HCT116 (cell line): ENCODE results near the gene LTB.
"Not testable (repeated sequence)": the region's sequence is repeated elsewhere in the genome, so short reads cannot be mapped to it uniquely, and the experiment has no call there.

ENCODE experiments used
- FOSL1 ChIP-seq: IDR thresholded peaks from 2 replicates; pipeline ENCODE4 v1.6.1; 2012; ENCODE audit warnings: low read depth
- REST ChIP-seq: IDR thresholded peaks from 2 replicates; pipeline ENCODE4 v1.6.1; 2012; ENCODE audit warnings: low read depth
- SRF ChIP-seq: IDR thresholded peaks from 2 replicates; pipeline ENCODE4 v1.6.1; 2012; ENCODE audit warnings: low read depth

- not testable (repeated sequence) for TF ChIP-seq FOSL1, SRF, REST
These were observed 8.5 kb upstream of the LTB start for GRCh38 chr6:31590691-31591090.
